GM18526 (cell line): Measurements from ENCODE around the gene TNPO2.

Source experiments
- POLR2A ChIP-seq: IDR thresholded peaks from 3 replicates; pipeline ENCODE4 v1.6.1; 2011; ENCODE audit not compliant: insufficient read length; ENCODE audit errors: extremely low read depth

TNPO2 gene

GRCh38 chr19:12669270-12670158 lies 54.2 kb downstream of the TNPO2 start:
- TF ChIP-seq POLR2A, result peak; percentile 65

GRCh38 chr19:12668932-12669269 lies 54.8 kb downstream of the TNPO2 start:
- TF ChIP-seq POLR2A, result no peak

GRCh38 chr19:12668346-12668745 lies 55.4 kb downstream of the TNPO2 start:
- TF ChIP-seq POLR2A, result no peak

GRCh38 chr19:12667731-12668302 lies 55.9 kb downstream of the TNPO2 start:
- no peak for TF ChIP-seq POLR2A

- peak; percentile 74 for TF ChIP-seq POLR2A
Observed at GRCh38 chr19:12666265-12667048, 57.3 kb downstream of the TNPO2 start, which contains the start of the genes MAN2B1 and WDR83. Gene MAN2B1 (minus strand): TSS chr19:12666742. CDS start chr19:12666701, 41 bp downstream. Gene WDR83 (plus strand): TSS chr19:12666807. CDS start chr19:12669791, 2,984 bp downstream.

GRCh38 chr19:12665671-12666264 lies 58.0 kb downstream of the TNPO2 start:
- TF ChIP-seq POLR2A, result no peak

- TF ChIP-seq POLR2A, result peak; percentile 62
Observed at GRCh38 chr19:12665281-12665573, 58.5 kb downstream of the TNPO2 start.

- TF ChIP-seq POLR2A, result no peak
Observed at GRCh38 chr19:12664406-12665280, 59.1 kb downstream of the TNPO2 start.

GRCh38 chr19:12660980-12661379 lies 62.8 kb downstream of the TNPO2 start:
- TF ChIP-seq POLR2A, result no peak

- TF ChIP-seq POLR2A, result no peak
Observed at GRCh38 chr19:12657966-12658365, 65.8 kb downstream of the TNPO2 start.

- TF ChIP-seq POLR2A, result no peak
Observed at GRCh38 chr19:12656899-12657571, 66.7 kb downstream of the TNPO2 start.

GRCh38 chr19:12655546-12655945 lies 68.2 kb downstream of the TNPO2 start:
- TF ChIP-seq POLR2A, result no peak

- no peak for TF ChIP-seq POLR2A
Observed at GRCh38 chr19:12652219-12652618, 71.5 kb downstream of the TNPO2 start.

GRCh38 chr19:12649941-12650340 lies 73.8 kb downstream of the TNPO2 start:
- no peak for TF ChIP-seq POLR2A
